GM21447 (cell line): ENCODE data around the gene CDRT15L2.
"Not testable (repeated sequence)": the region's sequence is repeated elsewhere in the genome, so short reads cannot be mapped to it uniquely, and the experiment has no call there.

Experiments used
- ATAC-seq: cut with Tn5 transposase; IDR thresholded peaks from one replicate; pipeline ENCODE4 v1.9.1; 2021; ENCODE audit not compliant: unreplicated experiment

The CDRT15L2 gene

DNA sequence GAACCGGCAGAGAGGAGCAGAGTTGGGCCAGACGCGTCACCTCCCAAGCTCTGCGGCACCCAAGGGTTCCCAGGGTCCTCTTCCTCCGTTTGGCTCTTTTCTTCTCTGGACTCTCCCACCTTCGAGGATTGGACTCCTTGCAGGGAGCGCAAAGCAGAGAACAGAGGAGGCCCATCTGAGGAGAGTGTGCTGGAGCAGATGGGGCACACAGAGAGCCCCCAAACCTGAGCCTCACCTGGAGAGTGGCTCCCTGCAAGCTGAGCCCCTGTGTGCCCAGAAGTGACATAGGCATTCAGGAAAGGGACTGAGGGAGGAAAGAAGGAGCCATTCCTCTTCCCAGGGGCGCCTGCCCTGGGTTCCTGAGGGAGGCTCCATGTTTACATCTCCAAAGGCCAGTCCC lies 6.3 kb upstream of the CDRT15L2 start:
- not testable (repeated sequence) for ATAC-seq

DNA sequence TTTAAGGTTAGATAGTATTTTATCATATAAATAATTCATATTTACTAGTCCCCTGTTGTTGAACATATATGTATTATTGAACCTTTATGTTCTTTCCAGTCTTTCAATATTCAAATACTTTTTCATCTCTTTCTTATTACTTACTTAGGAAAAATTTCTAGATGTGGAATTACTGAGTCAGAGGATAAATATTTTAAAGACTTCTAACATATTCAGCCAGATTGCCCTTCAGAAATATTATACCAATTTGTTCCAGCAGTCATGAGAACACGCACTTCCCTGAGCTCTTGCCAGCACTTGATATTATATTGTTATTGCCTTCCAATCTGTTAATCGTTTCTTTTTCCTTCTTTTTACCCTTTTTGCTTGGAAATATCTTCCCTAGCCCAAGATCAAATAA lies 4.5 kb upstream of the CDRT15L2 start:
- ATAC-seq, result not testable (repeated sequence)

DNA sequence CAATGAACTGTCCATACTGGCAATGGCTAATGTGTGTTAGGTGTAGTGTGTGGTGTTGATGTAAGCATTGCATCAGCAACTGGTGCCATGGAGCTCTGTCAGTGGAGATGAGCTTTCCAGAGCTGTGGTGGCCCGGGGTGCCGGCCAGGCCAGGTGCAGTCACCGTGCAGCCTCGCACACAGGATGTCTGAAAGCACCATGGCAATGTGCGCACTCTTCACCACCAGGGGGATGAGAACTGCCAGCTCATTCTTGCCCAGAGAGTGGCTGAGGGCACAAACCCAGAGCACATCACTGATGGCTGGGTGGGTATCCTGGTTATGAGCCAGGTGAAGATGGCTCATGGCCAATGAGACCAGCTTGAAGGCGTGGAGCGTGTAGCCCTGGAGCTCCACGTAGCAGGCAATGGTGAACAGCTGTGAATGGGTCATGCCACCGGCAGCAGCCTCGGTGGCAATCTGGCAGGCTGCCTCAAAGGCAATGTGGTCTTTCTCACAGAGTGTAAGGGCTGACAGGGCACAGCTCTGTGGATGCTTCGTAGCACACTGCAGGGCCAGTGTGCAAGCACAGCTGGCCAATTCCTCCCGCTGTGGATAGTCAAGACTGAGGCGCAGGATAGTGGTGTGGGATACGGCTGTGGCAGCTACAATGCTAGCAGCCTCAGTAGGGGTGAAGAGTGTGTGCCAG lies 4.5 kb downstream of the CDRT15L2 start:
- ATAC-seq, result not testable (repeated sequence)

DNA sequence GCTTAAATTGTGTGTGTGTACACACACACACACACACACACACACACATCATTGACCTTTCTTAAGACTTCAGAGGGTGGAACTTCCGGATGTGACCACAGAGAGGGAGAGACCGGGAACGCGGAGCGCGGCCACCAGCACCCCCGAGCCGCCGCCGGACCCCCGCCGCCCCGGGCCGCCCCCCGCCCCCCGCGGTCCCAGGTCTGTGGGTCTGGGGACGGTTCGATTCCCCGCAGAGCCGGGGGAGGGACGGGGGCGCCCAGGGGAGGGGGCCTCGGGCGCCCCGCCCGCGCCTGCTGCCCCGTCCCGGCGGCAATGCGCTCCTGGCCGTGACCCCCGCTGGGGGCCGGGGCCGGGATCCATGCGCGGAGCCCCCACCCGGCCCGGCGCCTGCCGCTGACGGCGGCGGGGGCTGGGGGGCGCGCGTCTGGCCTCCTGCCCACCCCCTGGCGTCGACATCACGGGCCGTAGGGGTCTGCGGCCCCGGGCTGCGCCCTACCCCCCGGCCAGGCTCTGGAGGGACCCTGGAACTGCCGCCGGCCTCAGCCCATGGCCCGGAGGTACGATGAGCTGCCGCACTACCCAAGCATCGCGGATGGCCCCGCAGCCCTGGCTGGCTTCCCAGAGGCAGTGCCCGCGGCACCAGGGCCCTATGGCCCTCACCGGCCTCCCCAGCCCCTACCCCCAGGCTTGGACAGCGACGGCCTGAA lies 9.4 kb downstream of the CDRT15L2 start:
- ATAC-seq, result not testable (repeated sequence)

DNA sequence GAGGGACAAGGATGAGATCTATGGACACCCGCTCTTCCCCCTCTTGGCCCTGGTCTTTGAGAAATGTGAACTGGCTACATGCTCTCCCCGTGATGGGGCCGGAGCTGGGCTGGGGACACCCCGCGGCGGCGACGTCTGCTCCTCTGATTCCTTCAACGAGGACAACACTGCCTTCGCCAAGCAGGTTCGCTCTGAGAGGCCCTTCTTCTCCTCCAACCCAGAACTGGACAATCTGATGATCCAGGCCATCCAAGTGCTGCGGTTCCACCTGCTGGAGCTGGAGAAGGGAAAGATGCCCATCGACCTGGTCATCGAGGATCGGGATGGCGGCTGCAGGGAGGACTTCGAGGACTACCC lies 9.9 kb downstream of the CDRT15L2 start:
- not testable (repeated sequence) for ATAC-seq

DNA sequence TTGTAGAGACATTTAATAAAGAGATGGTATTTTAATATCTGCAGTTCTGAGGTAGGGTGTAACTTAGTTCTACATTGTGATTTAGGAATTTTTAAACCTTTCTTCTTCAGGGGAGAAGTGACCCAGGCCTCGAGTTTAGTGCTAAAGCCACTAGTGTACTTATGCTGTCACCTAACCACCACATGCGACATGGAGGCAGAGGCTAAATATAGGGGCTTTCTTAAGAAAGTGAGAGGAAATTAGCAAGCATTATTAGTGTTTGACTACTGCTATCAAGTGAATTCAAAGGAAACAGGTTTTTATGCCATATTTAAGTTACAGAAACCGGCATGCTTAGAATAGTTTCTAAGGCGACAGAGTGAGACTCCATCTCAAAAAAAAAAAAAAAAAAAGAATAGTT lies 11.5 kb downstream of the CDRT15L2 start:
- not testable (repeated sequence) for ATAC-seq

DNA sequence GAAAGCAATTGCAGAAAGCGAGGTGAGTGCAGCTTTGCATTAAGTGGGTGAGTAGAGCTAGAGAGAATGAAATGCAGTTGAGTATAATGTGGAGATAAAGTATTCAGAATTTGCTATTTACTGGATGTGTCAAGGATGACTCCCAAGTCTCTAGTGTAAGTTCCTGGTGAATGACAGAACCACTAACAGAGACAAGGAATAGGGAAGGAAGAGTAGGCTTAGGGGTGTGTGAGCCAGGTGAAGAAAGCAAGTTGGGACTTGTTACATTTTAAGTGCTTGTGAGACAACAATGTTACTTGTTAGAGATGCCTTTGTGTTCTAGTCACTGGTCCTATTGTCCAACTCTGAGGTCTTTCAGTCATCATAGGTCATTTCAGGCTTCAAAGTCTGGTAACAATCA lies 26.0 kb downstream of the CDRT15L2 start:
- not testable (repeated sequence) for ATAC-seq

DNA sequence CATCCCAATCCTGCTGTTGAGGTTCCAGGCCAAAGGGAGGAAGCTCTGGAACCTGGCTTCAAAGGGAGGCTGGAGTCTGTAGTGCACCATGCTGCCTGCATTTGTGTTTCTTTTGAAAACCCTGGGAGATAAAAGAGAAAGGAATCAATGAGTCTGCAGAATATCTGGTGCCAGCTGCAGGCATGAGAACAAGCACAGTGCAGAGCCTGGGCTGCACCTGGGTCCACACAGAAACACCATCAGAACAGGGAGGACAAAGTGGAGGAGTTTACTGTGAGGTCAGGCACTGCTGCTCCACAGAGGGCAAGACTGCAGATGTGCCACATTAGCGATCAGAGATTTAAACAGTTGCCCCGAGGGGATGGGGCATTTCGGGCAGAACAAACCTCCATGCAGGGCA lies 30.0 kb downstream of the CDRT15L2 start:
- ATAC-seq, result not testable (repeated sequence)

DNA sequence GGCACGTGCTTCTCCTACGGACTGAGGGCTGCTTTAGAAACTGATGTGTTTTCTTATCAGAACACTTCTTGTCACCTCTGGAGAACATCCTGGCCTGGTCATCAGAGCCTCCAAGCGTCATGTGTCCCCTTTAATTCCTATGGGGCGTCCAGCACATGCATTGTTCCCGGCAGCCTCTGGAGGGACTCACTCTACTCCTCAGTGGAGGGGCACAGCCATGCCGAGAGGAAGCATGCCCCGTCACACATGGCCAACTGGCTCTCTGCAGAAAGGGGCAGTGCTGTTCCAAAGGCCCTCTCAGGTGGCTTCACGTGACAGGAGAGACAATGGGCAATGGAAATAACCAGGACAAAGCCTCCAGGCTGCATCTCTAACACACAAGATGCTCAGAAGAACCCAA lies 31.8 kb downstream of the CDRT15L2 start:
- ATAC-seq, result no peak

DNA sequence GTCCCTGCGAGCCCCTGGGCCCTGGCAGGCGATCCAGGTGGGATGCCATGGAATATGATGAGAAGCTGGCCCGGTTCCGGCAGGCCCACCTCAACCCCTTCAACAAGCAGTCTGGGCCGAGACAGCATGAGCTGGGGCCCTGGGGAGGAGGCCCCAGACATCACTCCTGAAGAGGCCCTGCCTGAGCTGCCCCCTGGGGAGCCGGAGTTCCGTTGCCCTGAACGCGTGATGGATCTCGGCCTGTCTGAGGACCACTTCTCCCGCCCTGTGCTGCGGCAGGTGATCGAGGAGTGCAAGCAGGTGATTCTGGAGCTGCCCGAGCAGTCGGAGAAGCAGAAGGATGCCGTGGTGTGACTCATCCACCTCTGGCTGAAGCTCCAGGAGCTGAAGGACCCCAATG lies 33.1 kb downstream of the CDRT15L2 start:
- ATAC-seq, result no peak

DNA sequence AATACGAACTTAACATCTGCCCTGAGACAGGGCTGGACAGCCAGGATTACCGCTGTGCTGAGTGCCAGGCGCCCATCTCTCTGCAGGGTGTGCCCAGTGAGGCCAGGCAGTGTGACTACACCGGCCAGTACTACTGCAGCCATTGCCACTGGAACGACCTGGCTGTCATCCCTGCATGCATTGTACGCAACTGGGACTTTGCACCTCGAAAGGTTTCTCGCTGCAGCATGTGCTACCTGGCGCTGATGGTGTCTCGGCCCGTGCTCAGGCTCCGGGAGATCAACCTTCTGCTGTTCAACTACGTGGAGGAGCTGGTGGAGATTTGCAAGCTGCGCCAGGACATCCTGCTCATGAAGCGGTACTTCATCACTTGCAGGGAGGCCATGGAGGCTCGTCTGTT lies 33.7 kb downstream of the CDRT15L2 start:
- ATAC-seq, result no peak

DNA sequence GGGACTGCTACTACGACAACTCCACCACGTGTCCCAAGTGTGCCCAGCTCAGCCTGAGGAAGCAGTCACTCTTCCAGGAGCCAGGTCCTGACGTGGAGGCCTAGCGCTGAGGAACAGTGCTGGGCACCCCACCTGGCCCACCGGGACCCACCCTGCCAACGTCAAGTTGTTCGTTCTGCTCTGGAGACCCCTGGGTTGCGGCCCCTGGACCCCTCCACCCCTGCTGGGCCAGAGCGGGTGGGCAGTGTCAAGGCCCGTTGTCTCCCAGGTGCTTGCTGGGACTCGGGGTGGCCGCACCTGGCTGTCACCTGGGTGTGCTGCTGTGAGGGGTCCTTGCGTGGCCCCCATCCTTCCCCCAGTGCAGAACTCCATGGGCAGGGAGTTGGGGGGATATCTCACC lies 34.4 kb downstream of the CDRT15L2 start:
- no peak for ATAC-seq

DNA sequence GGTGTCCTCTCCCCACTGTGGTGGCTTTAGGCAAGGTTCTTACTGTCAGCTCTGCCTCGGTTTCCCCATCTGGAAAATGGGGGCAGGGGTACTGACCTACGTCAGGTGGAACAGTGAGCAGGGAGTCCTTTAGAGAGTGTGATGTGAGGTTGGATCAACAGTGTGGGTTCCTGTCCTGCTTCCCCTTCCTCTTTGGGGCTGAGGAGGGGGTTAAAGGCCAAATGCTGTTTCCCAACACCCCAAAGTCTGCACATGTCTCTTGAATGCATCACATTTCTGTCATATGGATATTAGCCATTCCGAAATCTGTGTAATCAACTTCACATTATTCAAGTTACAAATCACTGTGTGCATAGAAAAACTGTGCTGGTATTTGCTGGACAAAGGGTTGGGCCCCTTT lies 35.9 kb downstream of the CDRT15L2 start:
- ATAC-seq, result not testable (repeated sequence)
